PC-9 (cell line): Measurements from ENCODE around the gene SMAGP. TPM values are rescaled to one million over a fixed set of nuclear protein-coding genes. Genes with fewer than 3 reads are reported as not detected.

Experiments used
- BruUV-seq: library from RNA; stranded (reverse); fragments of 400-500 nt; replicated peaks from 2 replicates; lab custom pipeline; 2021; lab: Mats Ljungman, UMichigan
- CTCF ChIA-PET: fragments of 300-600 bp; sonication (Branson Sonifier 250); formaldehyde crosslinking; loops from one replicate; lab custom pipeline; 2022; ENCODE audit warnings: antibody characterized with exemption; lab: Charles Lee
- POLR2A ChIA-PET: fragments of 300-600 bp; sonication (Branson Sonifier 250); formaldehyde crosslinking; loops from one replicate; lab custom pipeline; 2022; ENCODE audit warnings: antibody characterized with exemption; ENCODE audit not compliant: unreplicated experiment; lab: Charles Lee
- DNase-seq, 2 experiments: peaks; one replicate each; pipeline versions ENCODE4 v3.0.0 to v3.0.0-alpha.2; 2015 to 2022; ENCODE audit warnings: mixed read lengths in 1 of 2
- H2AFZ ChIP-seq: fragments of 200-600 bp; sonication (generic); 2 replicates; pipeline ENCODE4 v1.8.1; 2017; ENCODE audit warnings: antibody characterized with exemption
- H3F3A ChIP-seq: fragments of 200-600 bp; sonication (generic); 2 replicates; pipeline ENCODE4 v1.8.1; 2017; ENCODE audit warnings: antibody characterized with exemption, mild to moderate bottlenecking, low read depth; ENCODE audit not compliant: insufficient read depth
- H3K27ac ChIP-seq: fragments of 200-600 bp; sonication (generic); 2 replicates; pipeline ENCODE4 v1.6.1; 2016; ENCODE audit warnings: mixed run types
- H3K27me3 ChIP-seq: fragments of 200-600 bp; sonication (generic); 2 replicates; pipeline ENCODE4 v1.6.1; 2016; ENCODE audit warnings: low read depth, mixed run types; ENCODE audit not compliant: insufficient read depth
- H3K36me3 ChIP-seq: fragments of 200-600 bp; sonication (generic); 2 replicates; pipeline ENCODE4 v1.6.1; 2016; ENCODE audit warnings: low read depth, mixed run types
- H3K4me1 ChIP-seq: fragments of 200-600 bp; sonication (generic); replicated peaks from 2 replicates; pipeline ENCODE4 v1.6.1; 2016; ENCODE audit warnings: mixed run types; ENCODE audit not compliant: insufficient read depth
- H3K4me2 ChIP-seq: fragments of 200-600 bp; sonication (generic); 2 replicates; pipeline ENCODE4 v1.6.1; 2017; ENCODE audit warnings: mixed run types
- H3K4me3 ChIP-seq: fragments of 200-600 bp; sonication (generic); 2 replicates; pipeline ENCODE4 v1.6.1; 2016; ENCODE audit warnings: mixed run types
- H3K79me2 ChIP-seq: fragments of 200-600 bp; sonication (generic); 2 replicates; pipeline ENCODE4 v1.6.1; 2017; ENCODE audit warnings: low read depth, mixed run types
- H3K9me2 ChIP-seq: fragments of 200-600 bp; sonication (generic); 2 replicates; pipeline ENCODE4 v1.8.1; 2017; ENCODE audit warnings: mild to moderate bottlenecking; ENCODE audit not compliant: insufficient read depth
- H3K9me3 ChIP-seq: fragments of 200-600 bp; sonication (generic); 2 replicates; pipeline ENCODE4 v1.8.1; 2016; ENCODE audit warnings: low read depth; ENCODE audit not compliant: insufficient read depth
- H4K20me1 ChIP-seq: fragments of 200-600 bp; sonication (generic); 2 replicates; pipeline ENCODE4 v1.8.1; 2017; ENCODE audit not compliant: insufficient read depth
- EZH2 ChIP-seq: fragments of 200-600 bp; sonication (generic); IDR thresholded peaks from 2 replicates; pipeline ENCODE4 v1.8.0; 2017; ENCODE audit warnings: antibody characterized with exemption, low read depth
- intact Hi-C: fragments of 100-400 bp; cut with micrococcal nuclease; formaldehyde crosslinking; loops from one replicate; pipeline ENCODE4 v1.10.0; 2022; ENCODE audit not compliant: unreplicated experiment
- total RNA-seq: library from RNA; stranded (reverse); gene quantifications from 2 replicates; pipeline ENCODE4 v1.2.3, GENCODE V29; 2021
- TF ChIP-seq, protein P1 (sequence below): fragments of 200-600 bp; sonication (generic); conservative IDR thresholded peaks from 2 replicates; pipeline ENCODE4 v1.6.1; 2017; ENCODE audit warnings: mixed run types, antibody characterized with exemption, mild to moderate bottlenecking, moderate library complexity

Gene SMAGP
- total RNA-seq, 1 experiment from 2014 or later = 36.3 TPM

- TF ChIP-seq, protein P1, sequence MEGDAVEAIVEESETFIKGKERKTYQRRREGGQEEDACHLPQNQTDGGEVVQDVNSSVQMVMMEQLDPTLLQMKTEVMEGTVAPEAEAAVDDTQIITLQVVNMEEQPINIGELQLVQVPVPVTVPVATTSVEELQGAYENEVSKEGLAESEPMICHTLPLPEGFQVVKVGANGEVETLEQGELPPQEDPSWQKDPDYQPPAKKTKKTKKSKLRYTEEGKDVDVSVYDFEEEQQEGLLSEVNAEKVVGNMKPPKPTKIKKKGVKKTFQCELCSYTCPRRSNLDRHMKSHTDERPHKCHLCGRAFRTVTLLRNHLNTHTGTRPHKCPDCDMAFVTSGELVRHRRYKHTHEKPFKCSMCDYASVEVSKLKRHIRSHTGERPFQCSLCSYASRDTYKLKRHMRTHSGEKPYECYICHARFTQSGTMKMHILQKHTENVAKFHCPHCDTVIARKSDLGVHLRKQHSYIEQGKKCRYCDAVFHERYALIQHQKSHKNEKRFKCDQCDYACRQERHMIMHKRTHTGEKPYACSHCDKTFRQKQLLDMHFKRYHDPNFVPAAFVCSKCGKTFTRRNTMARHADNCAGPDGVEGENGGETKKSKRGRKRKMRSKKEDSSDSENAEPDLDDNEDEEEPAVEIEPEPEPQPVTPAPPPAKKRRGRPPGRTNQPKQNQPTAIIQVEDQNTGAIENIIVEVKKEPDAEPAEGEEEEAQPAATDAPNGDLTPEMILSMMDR = no peak
- no peak for TF ChIP-seq EZH2
- Histone ChIP-seq H3K36me3 (peaks cover 7% of the 10 kb centered on the region; the same call in 1 of the 2 replicates), H3K4me1 (peaks cover 38% of the 10 kb centered on the region), H3K9me2 (no peaks in the 10 kb centered on the region), H3F3A (peaks cover 31% of the 10 kb centered on the region), H3K4me2 (peak overlapping the region; percentile 98), H3K27me3 (no peaks in the 10 kb centered on the region), H3K79me2 (peaks cover 38% of the 10 kb centered on the region), H2AFZ (peak overlapping the region; percentile 85), H3K27ac (peak overlapping the region; percentile 95), H4K20me1 (no peaks in the 10 kb centered on the region), H3K9me3 (no peaks in the 10 kb centered on the region), H3K4me3 (peak overlapping the region; percentile 91)
- BruUV-seq = no TSS peak
- peak in 1 of 2 experiments; percentile 95 for DNase-seq
- ChIA-PET POLR2A (interaction anchor here (0.5 to 0.8 kb wide), 5 partner anchors 37 to 1017 kb away, joined by 3 to 6 read pairs (median 4); no protein-coding TSS in a partner anchor), CTCF (interaction anchor here (0.6 to 2.4 kb wide), 2 partner anchors 26 to 70 kb away, joined by 6 to 10 read pairs; no protein-coding TSS in a partner anchor)
- intact Hi-C loops = loop anchor here (5.0 kb wide), 1 partner anchor 56 kb away; no protein-coding TSS in a partner anchor
These were observed 820 bp upstream of the SMAGP start for GRCh38 chr12:51270951-51271518.

GRCh38 chr12:51269174-51270066 is 795 bp downstream of the SMAGP start:
- Histone ChIP-seq H3K27me3 (no peaks in the 10 kb centered on the region), H3F3A (peaks cover 31% of the 10 kb centered on the region), H3K36me3 (peaks cover 15% of the 10 kb centered on the region), H3K4me1 (peaks cover 33% of the 10 kb centered on the region), H3K9me3 (no peaks in the 10 kb centered on the region), H3K4me2 (peak overlapping the region; percentile 98), H3K9me2 (no peaks in the 10 kb centered on the region), H2AFZ (peak overlapping the region; percentile 76), H3K4me3 (peak overlapping the region; percentile 91), H4K20me1 (no peaks in the 10 kb centered on the region), H3K27ac (peak overlapping the region; percentile 95), H3K79me2 (peaks cover 52% of the 10 kb centered on the region)
- TF ChIP-seq, protein P1 = peak; percentile 60
- no peak for TF ChIP-seq EZH2
- ChIA-PET POLR2A (interaction anchor here (0.6 kb wide), 1 partner anchor 881 kb away, joined by 3 read pairs; no protein-coding TSS in a partner anchor), CTCF (interaction anchor here (0.7 to 2.4 kb wide), 3 partner anchors 32 to 82 kb away, joined by 3 to 10 read pairs (median 4); no protein-coding TSS in a partner anchor)
- intact Hi-C loops = loop anchor here (1.0 to 5.0 kb wide), 2 partner anchors 58 to 72 kb away; no protein-coding TSS in a partner anchor
- TSS peak; percentile 43 for BruUV-seq
- peak; percentile 67 to 74 for DNase-seq

GRCh38 chr12:51265024-51265423 is 5.2 kb downstream of the SMAGP start:
- Histone ChIP-seq H2AFZ (no peak overlapping the region), H3K36me3 (peaks cover 27% of the 10 kb centered on the region), H3K4me2 (no peak overlapping the region), H4K20me1 (no peaks in the 10 kb centered on the region; the same call in 1 of the 2 replicates), H3K4me1 (peaks cover 26% of the 10 kb centered on the region; the same call in 1 of the 2 replicates), H3K9me3 (no peaks in the 10 kb centered on the region), H3K4me3 (no peak overlapping the region), H3F3A (peaks cover 21% of the 10 kb centered on the region), H3K9me2 (no peaks in the 10 kb centered on the region), H3K27me3 (no peaks in the 10 kb centered on the region), H3K79me2 (peaks cover 75% of the 10 kb centered on the region), H3K27ac (no peak overlapping the region)
- intact Hi-C loops = no loop called here
- DNase-seq = no peak
- BruUV-seq = no TSS peak
- ChIA-PET CTCF (no interaction called here), POLR2A (no interaction called here)
- no peak for TF ChIP-seq EZH2
- TF ChIP-seq, protein P1 = no peak
